ENCODE measurements around the gene GPX2. TPM values are rescaled to one million over a fixed set of nuclear protein-coding genes. Genes with fewer than 3 reads are reported as not detected.

Gene GPX2
- total RNA-seq, 1 donor from 2014 or later = not detected

DNA sequence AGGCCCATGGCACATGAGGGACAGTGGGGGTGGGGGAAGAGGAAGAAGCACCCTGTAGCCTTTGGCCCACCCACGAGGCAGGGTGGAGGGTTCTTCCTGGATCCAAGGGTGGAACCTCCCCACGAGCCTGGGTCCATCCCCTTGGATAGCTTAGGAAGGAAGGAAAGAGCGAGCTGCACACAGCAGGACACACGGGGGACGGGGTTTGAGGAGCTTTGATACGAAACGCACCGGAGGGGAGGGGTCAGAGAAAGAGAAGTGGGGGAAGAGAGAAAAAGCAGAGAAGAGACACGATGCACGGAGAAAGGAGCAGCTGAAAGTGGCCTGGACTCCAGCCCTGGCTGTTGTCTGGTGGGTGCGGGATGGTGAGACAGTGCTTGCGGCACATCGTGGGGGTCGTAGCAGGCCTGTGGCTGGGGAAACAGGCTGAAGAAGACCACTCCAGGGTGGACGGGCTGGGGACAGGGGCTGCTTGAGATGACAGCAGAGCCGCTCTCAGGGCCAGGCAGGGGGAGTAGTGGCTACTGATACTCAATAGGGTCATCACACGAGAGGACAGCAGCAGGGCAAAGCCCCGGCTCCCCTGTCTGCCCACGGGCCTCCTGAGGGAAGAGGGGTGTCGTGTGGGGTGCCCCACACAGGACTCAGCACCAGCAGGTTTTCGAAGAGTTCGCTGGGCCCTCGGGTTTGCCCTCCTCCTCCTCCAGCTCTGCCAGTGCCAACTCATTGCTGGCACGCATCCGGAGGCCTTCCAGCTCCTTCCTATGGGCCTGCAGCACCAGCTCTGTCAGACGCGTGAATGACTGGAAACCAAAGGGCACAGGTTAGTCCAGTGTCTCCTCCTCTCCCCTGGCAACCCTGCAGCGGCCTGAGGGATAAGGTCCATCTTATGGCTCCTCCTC is 5.4 kb upstream of the GPX2 start:
- H3K4me1 Mint-ChIP-seq (ENCODE audit: low read depth, unreplicated experiment) = no peaks in the 10 kb centered on the region
- H3K27me3 Mint-ChIP-seq (ENCODE audit: low read depth, unreplicated experiment) = no peaks in the 10 kb centered on the region
- H3K27ac Mint-ChIP-seq (ENCODE audit: unreplicated experiment) = no peak overlapping the region
- no peak for FAIRE-seq
- no peak overlapping the region for H3K4me3 Mint-ChIP-seq (ENCODE audit: unreplicated experiment)
- Histone ChIP-seq H3K27me3 (ENCODE audit: insufficient read depth, low read length) (no peaks in the 10 kb centered on the region), H3K4me1 (ENCODE audit: insufficient read depth, low read length) (no peaks in the 10 kb centered on the region), H3K27ac (ENCODE audit: low read depth, low read length) (no peak overlapping the region), H3K9me3 (ENCODE audit: insufficient read depth, low read depth, low read length) (no peaks in the 10 kb centered on the region), H3K36me3 (ENCODE audit: insufficient read depth, low read length) (no peaks in the 10 kb centered on the region), H3K79me2 (ENCODE audit: insufficient read depth, low read length) (no peaks in the 10 kb centered on the region), H4K20me1 (ENCODE audit: insufficient read depth, low read length) (peaks cover 3% of the 10 kb centered on the region), H3K9ac (ENCODE audit: low read length) (no peak overlapping the region), H2AFZ (ENCODE audit: low read depth, low read length) (no peak overlapping the region), H3K4me3 (ENCODE audit: insufficient read depth, low read depth, low read length) (no peak overlapping the region), H3K4me2 (ENCODE audit: low read length) (no peak overlapping the region)
- H3K36me3 Mint-ChIP-seq (ENCODE audit: low read depth, unreplicated experiment) = peaks cover 41% of the 10 kb centered on the region
- TF ChIP-seq EZH2 (IDR thresholded peaks at IDR 0.05; ENCODE audit: insufficient read depth, low read length) = no peak
- TF ChIP-seq, protein P1, sequence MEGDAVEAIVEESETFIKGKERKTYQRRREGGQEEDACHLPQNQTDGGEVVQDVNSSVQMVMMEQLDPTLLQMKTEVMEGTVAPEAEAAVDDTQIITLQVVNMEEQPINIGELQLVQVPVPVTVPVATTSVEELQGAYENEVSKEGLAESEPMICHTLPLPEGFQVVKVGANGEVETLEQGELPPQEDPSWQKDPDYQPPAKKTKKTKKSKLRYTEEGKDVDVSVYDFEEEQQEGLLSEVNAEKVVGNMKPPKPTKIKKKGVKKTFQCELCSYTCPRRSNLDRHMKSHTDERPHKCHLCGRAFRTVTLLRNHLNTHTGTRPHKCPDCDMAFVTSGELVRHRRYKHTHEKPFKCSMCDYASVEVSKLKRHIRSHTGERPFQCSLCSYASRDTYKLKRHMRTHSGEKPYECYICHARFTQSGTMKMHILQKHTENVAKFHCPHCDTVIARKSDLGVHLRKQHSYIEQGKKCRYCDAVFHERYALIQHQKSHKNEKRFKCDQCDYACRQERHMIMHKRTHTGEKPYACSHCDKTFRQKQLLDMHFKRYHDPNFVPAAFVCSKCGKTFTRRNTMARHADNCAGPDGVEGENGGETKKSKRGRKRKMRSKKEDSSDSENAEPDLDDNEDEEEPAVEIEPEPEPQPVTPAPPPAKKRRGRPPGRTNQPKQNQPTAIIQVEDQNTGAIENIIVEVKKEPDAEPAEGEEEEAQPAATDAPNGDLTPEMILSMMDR (IDR thresholded peaks at IDR 0.05; ENCODE audit: insufficient read depth, low read depth, low read length) = no peak
- H3K9me3 Mint-ChIP-seq (ENCODE audit: unreplicated experiment) = no peaks in the 10 kb centered on the region
- DNase-seq (ENCODE audit: low read depth) = no peak

DNA sequence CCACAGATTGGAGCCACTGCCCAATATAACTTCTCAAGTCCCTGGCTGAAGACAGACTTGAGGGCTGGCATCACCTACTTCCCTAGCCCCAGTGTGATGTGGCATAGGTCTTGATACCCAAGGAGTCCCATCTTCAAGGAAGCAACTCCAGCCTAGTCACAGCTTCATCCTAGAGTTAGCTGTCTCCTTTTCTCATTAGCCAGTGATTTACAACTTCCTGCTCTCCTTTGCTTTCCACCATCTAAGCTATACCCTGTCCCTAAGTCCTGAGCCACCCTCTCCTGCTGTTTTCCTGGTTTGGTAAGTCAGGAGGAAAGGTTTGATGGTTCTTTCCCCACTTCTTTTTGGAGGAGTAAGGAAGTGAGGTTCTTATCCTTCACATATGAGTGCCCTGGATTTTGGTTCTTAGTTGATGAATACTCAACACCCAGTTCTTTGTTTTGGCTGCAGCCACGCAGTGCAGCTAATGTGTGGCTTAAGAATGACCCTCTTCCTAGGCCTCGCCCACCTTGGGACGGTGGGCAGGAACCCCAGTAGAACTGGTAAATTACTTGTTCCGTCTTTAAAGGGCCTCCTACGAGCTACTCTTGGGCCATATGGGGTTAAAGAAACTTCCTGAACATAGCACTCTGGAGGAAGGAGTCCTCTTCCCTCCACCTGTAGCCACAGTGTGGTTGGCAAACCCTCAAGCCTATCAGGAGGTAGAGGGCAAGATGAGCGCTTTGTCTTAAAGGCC is 3.9 kb upstream of the GPX2 start:
- Histone ChIP-seq H2AFZ (ENCODE audit: low read depth, low read length) (no peak overlapping the region), H3K27ac (ENCODE audit: low read depth, low read length) (no peak overlapping the region), H3K27me3 (ENCODE audit: insufficient read depth, low read length) (no peaks in the 10 kb centered on the region), H3K4me1 (ENCODE audit: insufficient read depth, low read length) (no peaks in the 10 kb centered on the region), H3K79me2 (ENCODE audit: insufficient read depth, low read length) (no peaks in the 10 kb centered on the region), H3K9ac (ENCODE audit: low read length) (no peak overlapping the region), H3K36me3 (ENCODE audit: insufficient read depth, low read length) (no peaks in the 10 kb centered on the region), H3K4me3 (ENCODE audit: insufficient read depth, low read depth, low read length) (no peak overlapping the region), H3K9me3 (ENCODE audit: insufficient read depth, low read depth, low read length) (no peaks in the 10 kb centered on the region), H3K4me2 (ENCODE audit: low read length) (no peak overlapping the region), H4K20me1 (ENCODE audit: insufficient read depth, low read length) (no peaks in the 10 kb centered on the region)
- H3K36me3 Mint-ChIP-seq (ENCODE audit: low read depth, unreplicated experiment) = peaks cover 37% of the 10 kb centered on the region
- TF ChIP-seq, protein P1 (IDR thresholded peaks at IDR 0.05; ENCODE audit: insufficient read depth, low read depth, low read length) = no peak
- no peak for TF ChIP-seq EZH2 (IDR thresholded peaks at IDR 0.05; ENCODE audit: insufficient read depth, low read length)
- DNase-seq (ENCODE audit: low read depth) (no peak), FAIRE-seq (no peak)
- no peaks in the 10 kb centered on the region for H3K9me3 Mint-ChIP-seq (ENCODE audit: unreplicated experiment)
- no peak overlapping the region for H3K27ac Mint-ChIP-seq (ENCODE audit: unreplicated experiment)
- H3K4me1 Mint-ChIP-seq (ENCODE audit: low read depth, unreplicated experiment) = no peaks in the 10 kb centered on the region
- H3K4me3 Mint-ChIP-seq (ENCODE audit: unreplicated experiment) = no peak overlapping the region
- H3K27me3 Mint-ChIP-seq (ENCODE audit: low read depth, unreplicated experiment) = no peaks in the 10 kb centered on the region
